ENCODE measurements around the gene CLMN. TPM values are rescaled to one million over a fixed set of nuclear protein-coding genes. Genes with fewer than 3 reads are reported as not detected.

The CLMN gene
- total and polyA plus RNA-seq, 4 donors = 4.5 to 33.5 (median 11.7) TPM

GRCh38 chr14:95330591-95331370 is 11.1 kb upstream of the CLMN start:
- H3K4me3 ChIP-seq = no peak overlapping the region
- WGBS, 2 donors = 83 to 91% methylated on average over 20 of the region's 20 CpGs
- TF ChIP-seq, protein P1, sequence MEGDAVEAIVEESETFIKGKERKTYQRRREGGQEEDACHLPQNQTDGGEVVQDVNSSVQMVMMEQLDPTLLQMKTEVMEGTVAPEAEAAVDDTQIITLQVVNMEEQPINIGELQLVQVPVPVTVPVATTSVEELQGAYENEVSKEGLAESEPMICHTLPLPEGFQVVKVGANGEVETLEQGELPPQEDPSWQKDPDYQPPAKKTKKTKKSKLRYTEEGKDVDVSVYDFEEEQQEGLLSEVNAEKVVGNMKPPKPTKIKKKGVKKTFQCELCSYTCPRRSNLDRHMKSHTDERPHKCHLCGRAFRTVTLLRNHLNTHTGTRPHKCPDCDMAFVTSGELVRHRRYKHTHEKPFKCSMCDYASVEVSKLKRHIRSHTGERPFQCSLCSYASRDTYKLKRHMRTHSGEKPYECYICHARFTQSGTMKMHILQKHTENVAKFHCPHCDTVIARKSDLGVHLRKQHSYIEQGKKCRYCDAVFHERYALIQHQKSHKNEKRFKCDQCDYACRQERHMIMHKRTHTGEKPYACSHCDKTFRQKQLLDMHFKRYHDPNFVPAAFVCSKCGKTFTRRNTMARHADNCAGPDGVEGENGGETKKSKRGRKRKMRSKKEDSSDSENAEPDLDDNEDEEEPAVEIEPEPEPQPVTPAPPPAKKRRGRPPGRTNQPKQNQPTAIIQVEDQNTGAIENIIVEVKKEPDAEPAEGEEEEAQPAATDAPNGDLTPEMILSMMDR (IDR thresholded peaks at IDR 0.05; ENCODE audit: control extremely low read depth, extremely low read depth) = no peak
- ATAC-seq (ENCODE audit: insufficient read depth, low FRiP score) = no peak
- no peaks in the 10 kb centered on the region for H3K36me3 ChIP-seq (ENCODE audit: control insufficient read depth in 4 of 4, insufficient read depth in 4 of 4, low read length in 4 of 4)
- DNase-seq = no peak
- no peaks in the 10 kb centered on the region for H3K27me3 ChIP-seq (ENCODE audit: control insufficient read depth in 3 of 3, insufficient read depth in 3 of 3, low read length in 2 of 3)
- H3K9ac ChIP-seq (ENCODE audit: insufficient read depth in 1 of 2, low read length in 2 of 2) = no peak overlapping the region
- peaks cover 0 to 2% (median 0%) of the 10 kb centered on the region in 4 donors for H3K9me3 ChIP-seq (ENCODE audit: control insufficient read depth in 4 of 4, insufficient read depth in 3 of 4, low read length in 3 of 4)
- H3K27ac ChIP-seq (ENCODE audit: low read depth in 1 of 2, low read length in 1 of 2) = no peak overlapping the region
- peaks cover 0 to 1% (median 0%) of the 10 kb centered on the region in 5 donors for H3K4me1 ChIP-seq (ENCODE audit: control insufficient read depth in 5 of 5, insufficient read depth in 5 of 5, low read length in 5 of 5)

DNA sequence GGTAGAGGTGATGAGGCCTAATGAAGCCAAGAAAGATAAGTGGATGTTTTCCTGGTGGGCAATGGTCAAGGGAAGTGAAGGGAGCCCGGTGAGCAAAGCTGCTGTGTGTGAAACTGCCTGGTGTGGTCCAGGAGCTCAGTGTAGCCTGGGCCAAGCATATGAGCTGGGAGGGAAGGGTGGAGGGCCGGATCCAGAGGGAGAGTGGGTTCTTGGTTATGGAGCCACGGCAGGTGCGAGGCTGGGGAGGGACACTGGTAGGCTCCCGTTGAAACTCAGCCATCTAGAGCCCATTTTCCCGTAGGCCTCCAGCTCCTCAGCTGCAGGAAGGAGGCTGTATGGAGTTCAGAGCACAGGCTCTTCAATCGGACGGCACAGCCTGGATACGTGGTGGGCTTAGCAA is 10.2 kb upstream of the CLMN start:
- no peak overlapping the region for H3K9ac ChIP-seq (ENCODE audit: insufficient read depth in 1 of 2, low read length in 2 of 2)
- H3K27ac ChIP-seq (ENCODE audit: low read depth in 1 of 2, low read length in 1 of 2) = no peak overlapping the region
- TF ChIP-seq, protein P1 (IDR thresholded peaks at IDR 0.05; ENCODE audit: control extremely low read depth, extremely low read depth) = no peak
- no peak for ATAC-seq (ENCODE audit: insufficient read depth, low FRiP score)
- no peaks in the 10 kb centered on the region for H3K27me3 ChIP-seq (ENCODE audit: control insufficient read depth in 3 of 3, insufficient read depth in 3 of 3, low read length in 2 of 3)
- no peak for DNase-seq
- no peaks in the 10 kb centered on the region for H3K36me3 ChIP-seq (ENCODE audit: control insufficient read depth in 4 of 4, insufficient read depth in 4 of 4, low read length in 4 of 4)
- H3K4me1 ChIP-seq (ENCODE audit: control insufficient read depth in 5 of 5, insufficient read depth in 5 of 5, low read length in 5 of 5) = peaks cover 0 to 1% (median 0%) of the 10 kb centered on the region in 5 donors
- H3K9me3 ChIP-seq (ENCODE audit: control insufficient read depth in 4 of 4, insufficient read depth in 3 of 4, low read length in 3 of 4) = peaks cover 0 to 2% (median 0%) of the 10 kb centered on the region in 4 donors
- 88 to 93% methylated on average over 9 of the region's 9 CpGs for WGBS, 2 donors
- no peak overlapping the region for H3K4me3 ChIP-seq

DNA sequence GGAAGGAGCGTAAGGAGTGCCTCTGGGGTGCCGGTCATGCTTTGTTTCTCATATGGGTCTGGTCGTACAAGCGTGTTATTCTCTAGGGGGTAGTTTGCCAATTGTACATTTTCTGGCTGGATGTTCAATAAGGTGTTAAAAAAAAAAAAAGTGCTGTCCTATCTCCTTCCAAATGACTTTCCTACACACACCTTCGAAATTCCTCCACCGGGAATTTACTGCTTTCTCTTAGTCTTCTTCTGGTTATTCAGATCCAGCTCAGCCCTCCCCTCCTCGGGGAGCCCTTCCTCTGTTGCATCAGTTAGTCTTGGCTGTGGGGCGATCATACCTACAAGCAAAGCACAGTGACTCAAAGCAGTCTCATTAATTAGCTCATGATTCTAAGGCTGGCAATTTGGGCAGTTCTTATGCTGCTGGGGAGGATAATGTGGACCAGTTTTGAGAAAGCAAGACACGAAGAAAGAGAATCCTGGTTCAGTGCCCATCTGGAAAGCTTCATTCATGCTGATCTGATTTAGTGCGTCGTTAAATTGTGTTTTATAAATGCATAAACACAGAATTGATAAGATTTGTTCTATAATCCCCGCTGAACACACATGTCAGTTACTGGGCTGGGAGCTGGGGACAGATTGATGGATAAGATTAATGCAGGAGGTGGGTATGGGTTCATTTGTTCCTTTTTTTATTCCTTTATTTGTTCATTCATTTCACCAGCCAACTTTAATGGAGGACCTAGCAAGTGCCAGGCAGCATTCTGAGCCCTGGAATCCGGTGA is 9.2 kb upstream of the CLMN start:
- Histone ChIP-seq H3K27ac (ENCODE audit: low read depth in 1 of 2, low read length in 1 of 2) (no peak overlapping the region), H3K27me3 (ENCODE audit: control insufficient read depth in 3 of 3, insufficient read depth in 3 of 3, low read length in 2 of 3) (no peaks in the 10 kb centered on the region), H3K9ac (ENCODE audit: insufficient read depth in 1 of 2, low read length in 2 of 2) (no peak overlapping the region), H3K9me3 (ENCODE audit: control insufficient read depth in 4 of 4, insufficient read depth in 3 of 4, low read length in 3 of 4) (peaks cover 0 to 2% (median 0%) of the 10 kb centered on the region in 4 donors), H3K4me1 (ENCODE audit: control insufficient read depth in 5 of 5, insufficient read depth in 5 of 5, low read length in 5 of 5) (peaks cover 0 to 1% (median 0%) of the 10 kb centered on the region in 5 donors), H3K36me3 (ENCODE audit: control insufficient read depth in 4 of 4, insufficient read depth in 4 of 4, low read length in 4 of 4) (no peaks in the 10 kb centered on the region), H3K4me3 (no peak overlapping the region)
- TF ChIP-seq, protein P1 (IDR thresholded peaks at IDR 0.05; ENCODE audit: control extremely low read depth, extremely low read depth) = no peak
- 81 to 85% methylated on average over 13 of the region's 13 CpGs for whole genome bisulfite sequencing, 2 donors
- DNase-seq (peak in 1 of 3 donors; percentile 4), ATAC-seq (ENCODE audit: insufficient read depth, low FRiP score) (no peak)

Measured in lung (tissue), 12 donors.